Pons (tissue), 1 donor: ENCODE results near the gene TSGA10IP.
"Not testable (repeated sequence)": the region's sequence is repeated elsewhere in the genome, so short reads cannot be mapped to it uniquely, and the experiment has no call there.

Experiments
- DNase-seq: peaks from one replicate; pipeline ENCODE4 v3.0.0-alpha.2; 2016; ENCODE audit warnings: low spot score

The TSGA10IP gene

GRCh38 chr11:65947603-65948125 lies 2.4 kb downstream of the TSGA10IP start:
- no peak for DNase-seq

DNA sequence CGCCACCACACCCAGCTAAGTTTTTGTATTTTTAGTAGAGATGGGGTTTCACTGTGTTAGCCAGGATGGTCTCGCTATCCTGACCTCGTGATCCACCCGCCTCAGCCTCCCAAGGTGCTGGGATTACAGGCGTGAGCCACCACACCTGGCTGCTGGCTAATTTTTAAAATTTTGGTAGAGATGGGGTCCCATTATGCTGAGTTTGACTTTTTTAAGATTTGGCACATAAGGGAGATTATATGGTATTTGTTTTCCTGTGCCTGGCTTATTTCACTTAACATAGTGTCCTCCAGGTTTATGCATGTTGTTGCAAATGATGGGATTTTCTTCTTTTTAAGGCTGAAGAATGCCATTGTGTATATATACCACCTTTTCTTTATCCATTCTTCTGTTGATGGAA lies 5.4 kb downstream of the TSGA10IP start:
- DNase-seq, result not testable (repeated sequence)

DNA sequence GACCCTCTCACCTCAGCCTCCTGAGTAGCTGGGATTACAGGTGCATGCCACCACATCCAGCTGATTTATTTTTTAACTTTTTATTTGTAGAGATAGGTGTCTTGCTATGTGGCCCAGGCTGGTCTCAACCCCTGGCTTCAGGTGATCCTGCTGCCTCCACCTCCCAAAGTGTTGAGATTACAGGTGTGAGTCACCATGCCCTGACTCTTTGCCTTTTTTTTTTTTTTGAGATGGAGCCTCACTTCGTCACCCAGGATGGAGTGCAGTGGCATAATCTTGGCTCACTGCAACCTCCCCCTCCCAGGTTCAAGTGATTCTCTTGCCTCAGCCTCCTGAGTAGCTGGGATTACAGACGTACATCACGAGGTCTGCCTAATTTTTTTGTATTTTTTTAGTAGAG lies 6.4 kb downstream of the TSGA10IP start:
- not testable (repeated sequence) for DNase-seq

GRCh38 chr11:65952052-65952521 lies 6.8 kb downstream of the TSGA10IP start:
- no peak for DNase-seq

DNA sequence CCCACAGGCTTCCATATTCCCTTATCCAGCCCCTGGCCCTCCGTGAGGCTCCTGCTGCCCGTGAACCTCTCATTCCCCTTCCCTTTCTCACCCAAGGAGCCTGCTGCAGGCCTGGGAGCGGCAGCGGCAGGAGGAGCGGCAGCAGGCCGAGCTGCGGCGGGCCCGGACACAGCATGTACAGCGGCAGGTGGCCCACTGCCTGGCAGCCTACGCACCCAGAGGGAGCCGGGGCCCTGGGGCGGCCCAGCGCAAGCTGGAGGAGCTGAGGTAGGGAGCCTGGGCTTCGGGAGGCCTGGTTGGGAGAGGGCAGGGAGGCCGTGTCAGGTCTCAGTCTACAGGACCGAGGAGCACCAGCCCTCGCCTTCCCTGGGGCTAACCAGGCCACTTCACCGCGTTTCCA lies 8.2 kb downstream of the TSGA10IP start:
- DNase-seq, result no peak

DNA sequence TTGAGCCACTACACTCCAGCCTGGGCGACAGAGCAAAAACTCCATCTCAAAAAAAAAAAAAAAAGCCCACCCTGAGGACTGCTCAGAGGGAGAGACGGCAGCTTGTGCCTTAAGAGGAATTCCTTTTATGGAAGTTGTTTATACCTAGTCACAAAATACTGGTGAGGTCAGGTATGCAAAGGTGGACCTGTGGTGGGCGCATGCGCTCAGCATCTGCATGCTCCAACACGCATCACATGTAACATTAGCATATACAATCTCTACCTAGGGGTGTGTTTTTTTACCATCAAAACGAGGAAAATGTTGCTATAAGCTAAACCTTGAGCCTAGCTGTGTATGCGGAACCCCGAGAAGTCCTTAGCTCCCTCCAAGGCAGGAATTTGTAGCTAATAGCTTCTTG lies 9.5 kb downstream of the TSGA10IP start:
- no peak for DNase-seq

- DNase-seq, result no peak
Measured at GRCh38 chr11:65958291-65958690, 13.0 kb downstream of the TSGA10IP start.

DNA sequence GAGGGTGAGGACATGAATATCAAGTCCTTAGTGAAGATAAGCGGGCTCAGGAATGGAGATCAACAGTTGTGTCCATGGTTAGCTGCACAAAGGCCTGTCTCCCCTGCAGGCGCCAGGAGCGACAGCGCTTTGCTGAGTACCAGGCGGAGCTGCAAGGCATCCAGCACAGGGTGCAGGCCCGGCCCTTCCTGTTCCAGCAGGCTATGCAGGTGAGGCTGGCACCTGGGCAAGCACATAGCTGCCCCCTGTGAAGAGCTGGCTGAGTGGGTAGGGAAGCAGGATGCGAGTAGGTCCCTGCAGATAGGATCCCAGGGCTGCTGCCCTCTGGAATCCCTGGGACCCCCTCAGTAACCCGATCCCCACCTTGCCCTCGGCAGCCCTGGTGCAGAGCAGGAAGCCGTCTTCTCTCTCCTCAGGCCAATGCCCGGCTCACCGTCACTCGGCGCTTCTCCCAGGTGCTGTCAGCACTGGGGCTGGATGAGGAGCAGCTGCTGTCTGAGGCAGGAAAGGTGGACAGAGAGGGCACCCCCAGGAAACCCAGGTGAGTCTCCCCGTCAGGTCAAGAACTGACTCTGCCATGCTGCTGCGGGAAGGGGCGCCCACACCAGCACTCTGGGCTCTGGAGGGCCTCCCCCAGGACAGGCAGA lies 13.6 kb downstream of the TSGA10IP start:
- DNase-seq, result no peak

DNA sequence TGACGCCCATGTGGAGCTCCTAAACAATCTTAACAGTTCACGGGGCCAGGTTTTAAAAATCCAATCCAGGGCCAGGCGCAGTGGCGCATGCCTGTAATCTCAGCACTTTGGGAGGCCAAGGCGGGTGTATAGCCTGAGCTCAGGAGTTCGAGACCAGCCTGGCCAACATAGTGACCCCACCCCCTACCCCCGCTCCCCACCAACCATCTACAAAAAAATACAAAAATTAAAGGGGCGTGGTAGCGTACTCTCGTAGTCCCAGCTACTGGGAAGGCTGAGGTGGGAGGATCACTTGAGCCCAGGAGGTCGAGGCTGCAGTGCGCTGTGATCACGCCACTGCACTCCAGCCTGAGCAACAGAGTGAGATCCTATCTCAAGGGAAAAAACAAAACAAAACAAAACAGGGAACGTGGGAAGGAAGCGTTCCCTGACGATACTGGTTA lies 15.6 kb downstream of the TSGA10IP start:
- no peak for DNase-seq

DNA sequence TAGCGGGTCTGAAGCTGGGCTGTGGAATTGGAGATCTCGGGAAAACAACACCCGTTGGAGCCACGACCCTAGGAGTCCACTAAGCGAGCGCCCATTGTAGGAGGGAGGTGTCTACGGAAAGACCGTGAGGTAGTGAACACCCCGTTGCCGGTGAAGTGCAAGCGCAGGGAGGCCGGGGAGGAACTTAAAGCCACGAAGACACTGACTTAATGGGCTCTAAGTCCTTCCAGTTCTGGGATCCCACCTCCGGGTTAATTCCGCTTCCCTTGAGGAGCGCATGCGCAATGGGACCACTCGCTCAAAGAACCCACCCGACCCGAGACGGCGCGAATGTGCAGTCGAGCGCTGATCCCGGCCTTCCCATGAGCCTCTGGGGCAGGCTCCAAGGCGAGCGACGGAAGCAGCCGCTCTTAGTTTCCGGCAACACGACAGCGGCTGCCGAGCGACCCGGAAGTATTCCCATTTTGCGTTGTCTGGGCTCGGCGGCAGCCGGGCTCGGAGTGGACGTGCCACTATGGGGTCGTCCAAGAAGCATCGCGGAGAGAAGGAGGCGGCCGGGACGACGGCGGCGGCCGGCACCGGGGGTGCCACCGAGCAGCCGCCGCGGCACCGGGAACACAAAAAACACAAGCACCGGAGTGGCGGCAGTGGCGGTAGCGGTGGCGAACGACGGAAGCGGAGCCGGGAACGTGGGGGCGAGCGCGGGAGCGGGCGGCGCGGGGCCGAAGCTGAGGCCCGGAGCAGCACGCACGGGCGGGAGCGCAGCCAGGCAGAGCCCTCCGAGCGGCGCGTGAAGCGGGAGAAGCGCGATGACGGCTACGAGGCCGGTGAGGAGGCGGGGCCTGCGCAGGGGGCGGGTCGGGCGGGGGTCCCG lies 16.2 kb downstream of the TSGA10IP start, which contains the start of gene SART1:
Gene SART1, plus strand, starts transcription at position 468 of the 874 bp plus-strand sequence. Its CDS starts 47 bp downstream, at position 515.
- DNase-seq, result peak; percentile 98

DNA sequence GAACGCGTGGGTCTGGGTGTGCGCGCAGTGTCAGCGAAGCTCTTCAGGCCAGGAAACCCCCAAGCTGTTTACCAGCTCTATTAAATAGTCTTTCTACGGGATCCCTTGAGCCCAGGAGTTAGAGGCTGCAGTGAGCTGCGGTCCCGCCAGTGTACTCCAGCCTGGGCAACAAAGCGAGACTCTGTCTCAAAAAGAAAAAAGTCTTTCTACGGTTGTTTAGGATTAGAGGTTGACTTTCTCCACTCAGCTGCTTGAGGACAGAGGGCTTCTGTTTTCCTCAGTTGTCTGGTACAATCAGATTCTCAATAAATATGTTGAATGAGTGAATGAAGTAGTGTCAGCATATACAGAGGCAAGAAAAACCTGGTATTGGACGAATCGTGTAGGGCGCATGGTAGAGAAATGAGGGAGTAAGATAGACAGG lies 16.9 kb downstream of the TSGA10IP start:
- DNase-seq, result peak; percentile 15

DNA sequence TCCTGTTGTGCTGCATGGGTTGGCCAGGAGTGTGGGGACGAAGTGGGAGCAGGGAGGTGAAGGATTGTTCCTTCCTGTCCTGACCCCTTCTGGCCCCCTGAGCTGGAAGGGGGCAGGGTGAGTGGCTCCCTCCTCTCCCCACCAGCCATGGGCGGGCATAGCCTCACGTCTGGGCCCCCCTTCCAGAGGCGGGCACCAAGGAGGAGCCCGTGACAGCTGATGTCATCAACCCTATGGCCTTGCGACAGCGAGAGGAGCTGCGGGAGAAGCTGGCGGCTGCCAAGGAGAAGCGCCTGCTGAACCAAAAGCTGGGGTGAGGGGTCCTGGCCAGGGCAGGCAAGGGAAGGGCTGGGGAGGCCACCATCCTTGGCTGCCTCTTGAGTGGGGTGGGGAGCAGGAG lies 19.6 kb downstream of the TSGA10IP start:
- no peak for DNase-seq

DNA sequence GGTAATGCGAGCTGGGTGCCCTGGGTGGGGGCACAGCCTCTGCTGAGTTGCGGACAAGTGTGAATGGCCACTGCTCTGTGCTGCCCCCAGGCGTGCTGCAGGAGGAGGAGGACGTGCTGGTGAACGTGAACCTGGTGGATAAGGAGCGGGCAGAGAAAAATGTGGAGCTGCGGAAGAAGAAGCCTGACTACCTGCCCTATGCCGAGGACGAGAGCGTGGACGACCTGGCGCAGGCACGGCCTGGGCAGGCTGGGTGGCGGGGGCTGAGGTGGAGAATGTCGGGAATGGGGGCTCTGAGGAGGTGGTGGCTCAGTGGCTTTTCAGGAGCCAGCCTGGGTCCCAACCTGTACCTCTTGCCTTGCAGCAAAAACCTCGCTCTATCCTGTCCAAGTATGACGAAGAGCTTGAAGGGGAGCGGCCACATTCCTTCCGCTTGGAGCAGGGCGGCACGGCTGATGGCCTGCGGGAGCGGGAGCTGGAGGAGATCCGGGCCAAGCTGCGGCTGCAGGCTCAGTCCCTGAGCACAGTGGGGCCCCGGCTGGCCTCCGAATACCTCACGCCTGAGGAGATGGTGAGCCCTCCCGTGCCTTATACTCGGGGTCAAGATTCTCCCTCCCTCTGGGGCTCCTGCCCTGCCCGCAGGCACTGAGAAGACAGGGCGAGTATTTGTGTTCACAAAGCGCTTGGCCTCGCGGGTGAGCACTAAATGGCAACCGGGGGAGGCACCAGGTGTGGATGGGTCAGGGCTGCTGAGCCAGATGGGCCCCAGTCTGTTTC lies 20.9 kb downstream of the TSGA10IP start:
- no peak for DNase-seq

GRCh38 chr11:65967329-65967934 lies 22.2 kb downstream of the TSGA10IP start:
- DNase-seq, result no peak

DNA sequence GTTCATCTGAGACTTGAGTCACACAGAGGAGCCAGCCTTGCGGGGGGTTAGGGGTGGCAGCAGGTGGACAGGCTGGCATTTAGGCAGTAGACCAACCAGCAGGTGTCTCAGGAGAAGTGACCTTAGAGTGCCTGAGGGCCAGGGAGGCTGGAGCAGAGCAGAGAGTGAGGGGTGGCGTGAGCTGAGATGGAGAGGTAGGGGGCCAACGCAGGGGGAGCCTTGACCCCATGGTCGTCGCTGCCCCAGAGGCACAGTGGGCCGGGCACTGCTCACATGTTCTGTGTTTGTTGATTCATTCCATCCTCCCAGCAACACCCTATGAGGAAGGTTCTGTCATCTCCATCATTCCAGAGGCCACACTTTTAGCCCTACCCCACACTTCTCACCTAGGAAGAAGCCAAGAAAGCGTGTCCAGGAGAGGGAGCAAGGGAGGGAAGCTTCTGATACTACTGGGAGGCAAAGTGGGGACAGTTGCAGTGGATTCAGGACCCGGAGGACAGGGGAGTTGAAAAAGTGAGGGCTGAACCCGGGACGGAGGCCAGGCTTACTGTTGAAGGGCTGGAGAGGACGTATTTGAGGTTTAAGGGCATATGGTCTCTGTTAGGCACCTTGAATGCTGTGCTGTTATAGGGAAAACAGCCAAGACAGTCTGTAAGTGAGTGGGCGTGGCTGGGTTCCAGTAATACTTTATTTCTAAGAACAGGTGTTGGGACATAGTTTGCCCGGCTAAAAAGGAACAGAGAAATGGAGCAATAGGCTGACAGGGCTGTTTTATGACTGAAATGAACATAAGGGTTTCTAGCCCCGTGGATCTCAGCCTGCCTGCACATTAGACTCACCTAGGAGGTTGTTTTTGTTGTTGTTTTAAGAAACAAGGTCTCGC lies 23.6 kb downstream of the TSGA10IP start:
- no peak for DNase-seq

DNA sequence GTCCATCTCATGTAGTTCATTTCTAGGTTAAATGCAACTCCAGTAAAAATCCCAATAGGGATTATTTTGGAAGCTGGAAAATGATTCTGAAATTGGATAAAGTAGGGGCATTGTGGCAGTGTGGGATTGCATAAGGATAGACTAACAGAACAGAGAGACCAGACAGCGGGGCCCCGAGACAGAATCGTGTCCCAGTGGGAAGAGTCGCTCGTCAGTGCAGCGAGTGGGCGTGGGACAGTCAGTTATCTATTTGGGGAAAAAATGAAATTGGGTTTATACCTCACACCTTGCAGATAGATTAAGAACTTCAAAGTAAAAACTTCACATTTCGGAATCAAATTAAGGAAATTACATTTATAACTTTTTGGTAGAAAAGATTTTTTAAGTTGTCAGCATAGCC lies 26.8 kb downstream of the TSGA10IP start:
- DNase-seq, result no peak

DNA sequence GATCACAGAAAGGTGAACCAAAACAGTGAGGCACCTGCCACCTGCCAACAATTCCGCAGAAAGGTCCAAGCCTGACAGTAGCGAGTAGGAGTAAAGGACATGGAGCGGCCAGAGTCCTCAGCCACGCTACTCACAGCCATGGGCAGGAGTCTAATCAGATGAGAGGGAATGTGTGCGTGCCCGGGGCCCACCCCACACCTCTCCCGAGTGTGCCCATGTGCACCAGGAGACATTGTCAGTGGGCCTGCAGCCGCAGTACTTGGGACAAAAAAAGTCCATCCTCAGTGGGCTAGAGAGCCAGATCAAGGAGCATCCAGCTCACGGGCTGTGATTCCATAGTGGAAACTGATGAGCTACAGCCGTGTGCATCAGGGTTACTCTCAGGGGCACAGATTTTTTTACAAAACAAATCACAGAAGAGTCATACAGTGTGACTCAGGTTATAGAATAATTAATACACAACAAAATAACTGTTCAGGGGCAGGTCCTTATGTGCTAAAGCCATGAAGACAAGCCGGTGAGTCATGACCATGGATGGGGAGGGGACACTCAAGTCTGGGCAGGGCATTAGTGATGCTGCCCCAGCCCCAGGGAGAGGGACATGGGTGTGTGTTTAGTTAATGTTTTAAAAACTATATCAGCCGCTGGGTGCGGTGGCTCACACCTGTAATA lies 28.3 kb downstream of the TSGA10IP start:
- no peak for DNase-seq

GRCh38 chr11:65975771-65976170 lies 30.5 kb downstream of the TSGA10IP start:
- no peak for DNase-seq

DNA sequence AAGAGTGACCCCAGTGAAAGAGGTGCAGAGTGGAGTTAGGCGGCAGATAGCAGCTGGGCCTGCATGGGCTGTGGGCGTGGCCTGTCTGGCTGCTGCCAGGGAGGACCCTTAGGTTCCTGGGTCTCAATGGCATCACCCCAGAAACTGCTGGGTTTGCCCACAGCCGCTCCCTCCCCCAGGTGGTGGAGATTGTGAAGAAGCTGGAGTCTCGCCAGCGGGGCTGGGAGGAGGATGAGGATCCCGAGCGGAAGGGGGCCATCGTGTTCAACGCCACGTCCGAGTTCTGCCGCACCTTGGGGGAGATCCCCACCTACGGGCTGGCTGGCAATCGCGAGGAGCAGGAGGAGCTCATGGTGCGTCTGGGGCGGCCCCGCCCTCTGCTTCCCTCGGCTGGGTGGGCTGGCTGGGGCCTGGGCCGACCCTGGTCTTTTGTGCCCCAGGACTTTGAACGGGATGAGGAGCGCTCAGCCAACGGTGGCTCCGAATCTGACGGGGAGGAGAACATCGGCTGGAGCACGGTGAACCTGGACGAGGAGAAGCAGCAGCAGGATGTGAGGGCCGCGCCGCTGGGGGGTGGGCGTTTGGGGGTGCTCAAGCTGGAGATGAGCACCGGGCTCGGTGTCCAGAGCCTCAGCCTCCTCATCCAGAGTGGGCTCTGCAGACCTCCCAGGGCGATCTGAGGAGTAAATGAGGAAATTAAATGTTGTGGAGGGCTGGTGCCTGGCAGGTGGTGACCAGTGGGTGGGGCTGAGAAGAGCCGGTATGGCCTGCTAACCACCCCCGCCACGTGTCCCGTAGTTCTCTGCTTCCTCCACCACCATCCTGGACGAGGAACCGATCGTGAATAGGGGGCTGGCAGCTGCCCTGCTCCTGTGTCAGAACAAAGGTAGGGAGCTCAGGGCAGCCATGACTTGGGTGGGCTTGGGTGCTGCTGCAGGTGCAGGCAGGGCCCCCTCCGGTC lies 31.2 kb downstream of the TSGA10IP start:
- DNase-seq, result no peak
